GM23248 (cell line): ENCODE data around the gene ZSCAN1.

Source experiments
- EZH2 ChIP-seq: fragments of 200-600 bp; sonication (generic); IDR thresholded peaks from 2 replicates; pipeline ENCODE4 v1.6.1; 2018; ENCODE audit warnings: antibody characterized with exemption, mild to moderate bottlenecking; ENCODE audit not compliant: insufficient read depth, poor library complexity, severe bottlenecking
- EZH2phosphoT487 ChIP-seq: fragments of 200-600 bp; sonication (generic); IDR thresholded peaks from 2 replicates; pipeline ENCODE4 v1.6.1; 2018; ENCODE audit warnings: antibody characterized with exemption, moderate library complexity, mild to moderate bottlenecking, low read depth; ENCODE audit not compliant: insufficient read depth

- TF ChIP-seq EZH2 (no peak), EZH2phosphoT487 (no peak)
Measured at GRCh38 chr19:58056861-58057260, 23.0 kb downstream of the ZSCAN1 start.
